GM18909 (cell line): ENCODE data around the gene CEP104.
A peak's percentile ranks its signal among the peaks of the same experiment; 100 is the strongest.
"Not testable (repeated sequence)": the region's sequence is repeated elsewhere in the genome, so short reads cannot be mapped to it uniquely, and the experiment has no call there.

Experiments used
- ATAC-seq: cut with Tn5 transposase; IDR thresholded peaks from one replicate; pipeline ENCODE4 v1.9.1; 2021; ENCODE audit warnings: mild to moderate bottlenecking; ENCODE audit not compliant: unreplicated experiment, poor library complexity

The CEP104 gene

DNA sequence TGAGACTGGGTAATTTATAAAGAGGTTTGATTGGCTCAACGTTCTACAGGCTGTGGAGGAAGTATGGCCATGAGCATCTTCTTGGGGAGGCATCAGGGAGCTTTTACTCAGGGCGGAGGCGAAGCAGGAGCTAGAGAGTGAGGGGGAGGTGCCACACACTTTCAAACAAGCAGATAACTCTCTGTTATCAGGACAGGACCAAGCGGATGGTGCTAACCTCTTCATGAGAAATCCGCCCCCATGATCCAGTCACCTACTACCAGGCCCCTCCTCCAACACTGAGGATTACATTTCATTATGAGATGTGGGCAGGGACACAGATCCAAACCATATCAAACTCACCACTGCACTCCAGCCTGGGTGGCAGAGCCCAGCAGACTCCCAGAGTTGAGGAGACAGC, 49.2 kb downstream of the CEP104 start:
- no peak for ATAC-seq

DNA sequence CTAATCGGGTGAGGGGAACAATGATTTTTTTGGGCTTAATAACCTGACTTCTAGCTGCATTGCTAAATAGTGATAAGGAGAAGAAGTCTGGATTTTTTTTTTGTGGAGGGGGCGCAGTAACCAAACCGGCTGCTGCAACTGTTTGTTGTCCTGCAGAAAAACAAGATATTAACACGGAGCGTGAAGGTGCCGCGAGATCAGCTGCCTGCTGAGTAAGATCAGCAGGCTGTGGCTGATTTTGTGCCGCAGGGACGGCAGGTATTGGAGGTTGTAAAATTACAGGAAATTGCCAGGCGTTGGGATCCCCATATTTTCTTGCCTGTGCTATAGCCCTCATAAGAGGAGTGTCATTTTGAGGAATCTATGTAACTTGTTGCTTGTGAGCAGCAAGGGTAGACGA, 52.0 kb downstream of the CEP104 start:
- ATAC-seq = no peak

DNA sequence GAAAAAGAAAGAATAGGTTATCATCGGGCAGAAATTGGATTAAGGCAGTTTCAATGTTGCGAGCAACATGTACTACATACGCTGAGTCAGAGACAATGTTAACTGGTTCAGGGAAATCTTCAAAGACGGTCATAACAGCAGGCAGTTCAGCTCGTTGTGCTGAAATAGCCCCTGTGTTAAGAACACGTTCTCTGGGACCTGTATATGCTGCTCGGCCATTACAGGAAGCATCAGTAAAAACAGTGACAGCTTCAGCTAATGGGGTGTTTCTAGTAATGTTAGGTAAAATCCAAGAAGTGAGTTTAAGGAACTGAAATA, 52.4 kb downstream of the CEP104 start:
- not testable (repeated sequence) for ATAC-seq

DNA sequence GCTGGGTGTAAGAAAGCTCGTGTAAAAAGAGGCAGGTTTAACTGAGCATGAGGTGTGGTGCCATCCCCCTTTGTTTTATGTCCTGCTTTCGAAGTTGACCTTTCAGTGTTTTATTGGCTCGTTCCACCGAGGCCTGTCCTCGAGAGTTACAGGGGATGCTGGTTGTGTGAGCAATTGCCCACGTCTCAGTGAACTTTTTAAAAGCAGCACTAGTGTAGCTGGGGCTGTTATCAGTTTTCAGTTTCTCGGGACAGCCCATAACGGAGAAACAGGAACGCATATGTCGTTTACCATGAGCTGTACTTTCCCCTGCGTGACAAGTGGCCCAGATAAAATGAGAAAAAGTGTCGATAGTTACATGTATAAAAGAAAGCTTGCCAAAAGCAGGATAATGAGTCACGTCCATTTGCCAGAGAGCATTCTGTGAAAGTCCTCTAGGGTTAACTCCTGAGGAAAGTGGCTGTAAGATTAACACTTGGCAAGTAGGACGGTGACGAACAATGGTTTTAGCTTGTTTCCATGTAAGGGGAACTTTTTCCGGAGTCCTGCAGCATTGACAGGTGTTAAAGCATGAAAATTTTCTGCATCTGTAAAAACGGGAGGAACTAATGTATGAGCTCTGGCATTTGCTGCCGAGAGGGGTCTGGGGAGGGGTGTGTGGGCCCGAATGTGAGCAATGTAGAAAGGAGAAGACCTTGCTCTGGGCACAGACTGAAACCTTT, 52.9 kb downstream of the CEP104 start:
- ATAC-seq = no peak

DNA sequence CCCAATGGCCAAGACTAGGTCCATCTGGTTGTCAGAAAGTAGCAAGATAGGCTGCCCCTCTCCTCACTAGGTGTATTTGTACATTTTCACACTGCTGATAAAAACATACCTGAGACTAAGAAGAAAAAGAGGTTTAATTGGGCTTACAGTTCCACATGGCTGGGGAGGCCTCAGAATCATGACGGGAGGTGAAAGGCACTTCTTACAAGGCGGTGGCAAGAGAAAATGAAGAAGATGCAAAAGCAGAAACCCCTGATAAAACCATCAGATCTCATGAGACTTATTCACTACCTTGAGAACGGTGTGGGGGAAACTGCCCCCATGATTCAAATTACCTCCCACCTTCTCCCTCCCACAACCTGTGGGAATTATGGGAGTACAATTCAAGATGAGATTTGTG, 56.2 kb downstream of the CEP104 start:
- not testable (repeated sequence) for ATAC-seq

DNA sequence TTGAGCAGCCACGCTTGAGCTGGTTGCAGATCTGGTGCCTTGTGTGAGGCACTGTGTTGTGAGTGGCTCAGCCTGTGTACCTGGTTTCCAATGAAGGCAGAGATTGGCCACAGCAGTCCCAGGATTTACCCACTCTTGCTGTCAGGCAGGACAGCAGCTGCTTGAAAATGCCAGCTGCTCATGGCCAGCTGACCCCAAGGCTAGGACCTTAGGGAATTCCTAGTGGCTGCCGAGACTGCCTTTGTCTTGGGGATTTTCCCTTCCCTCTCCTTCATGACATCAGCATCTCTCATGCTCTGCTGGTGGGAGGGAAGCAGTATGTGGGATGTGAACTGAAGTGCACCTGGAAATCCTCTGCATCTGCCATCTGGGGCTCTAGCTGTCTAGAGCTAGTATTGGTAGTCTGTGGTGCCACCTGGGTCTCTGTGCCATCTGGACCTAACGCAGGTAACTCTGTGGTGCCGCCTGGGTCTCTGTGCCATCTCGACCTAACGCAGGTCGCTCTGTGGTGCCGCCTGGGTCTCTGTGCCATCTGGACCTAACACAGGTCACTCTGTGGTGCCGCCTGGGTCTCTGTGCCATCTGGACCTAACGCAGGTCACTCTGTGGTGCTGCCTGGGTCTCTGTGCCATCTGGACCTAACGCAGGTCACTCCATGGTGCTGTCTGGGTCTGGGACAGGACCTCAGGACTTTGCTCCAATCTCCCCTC, 56.9 kb downstream of the CEP104 start:
- ATAC-seq = no peak

DNA sequence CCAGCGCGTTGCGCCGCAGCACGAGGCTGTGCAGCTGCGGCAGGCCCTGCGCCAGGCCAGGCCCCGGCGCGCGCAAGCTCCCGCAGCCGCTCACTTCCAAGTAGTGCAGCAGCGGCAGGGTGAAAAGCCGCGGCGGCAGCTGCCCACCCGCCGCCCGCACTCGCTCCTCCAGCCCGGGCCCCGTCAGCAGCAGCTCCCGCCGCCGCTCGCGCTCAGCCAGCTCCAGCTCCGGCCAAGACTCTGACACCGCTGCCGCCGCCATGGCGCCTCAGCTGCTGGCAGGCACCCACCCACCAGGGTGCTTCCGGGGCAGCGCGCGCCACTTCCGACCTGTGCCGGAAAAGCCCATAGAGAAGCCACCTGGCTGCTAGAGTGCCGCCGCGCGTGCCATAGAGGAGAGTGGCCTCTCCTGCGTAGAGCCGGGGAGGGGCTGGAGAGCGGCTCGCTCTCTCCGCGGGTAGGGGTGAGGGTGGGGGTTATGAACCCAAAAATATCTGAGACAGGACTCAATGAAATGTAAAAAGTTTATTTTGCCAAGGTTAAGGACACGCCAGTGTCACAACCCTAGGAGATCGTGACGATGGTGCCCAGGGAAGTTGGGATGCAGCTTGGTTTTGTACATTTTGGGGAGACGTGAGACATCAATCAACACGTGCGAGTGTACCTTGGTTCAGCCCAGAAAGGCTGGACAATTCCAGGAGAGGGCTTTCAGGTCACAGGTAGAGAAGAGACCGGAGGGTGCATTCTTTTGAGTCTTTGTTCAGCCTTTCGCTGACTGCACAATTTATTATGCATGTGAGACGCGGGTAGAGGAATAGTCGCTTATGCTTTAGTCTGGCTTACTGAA, 60.6 kb downstream of the CEP104 start, which contains the start of gene LRRC47:
TSS of gene LRRC47 (minus strand) at position 284 of the 847 bp plus-strand sequence. CDS start at position 262, 22 bp downstream.
- ATAC-seq = peak; percentile 97

DNA sequence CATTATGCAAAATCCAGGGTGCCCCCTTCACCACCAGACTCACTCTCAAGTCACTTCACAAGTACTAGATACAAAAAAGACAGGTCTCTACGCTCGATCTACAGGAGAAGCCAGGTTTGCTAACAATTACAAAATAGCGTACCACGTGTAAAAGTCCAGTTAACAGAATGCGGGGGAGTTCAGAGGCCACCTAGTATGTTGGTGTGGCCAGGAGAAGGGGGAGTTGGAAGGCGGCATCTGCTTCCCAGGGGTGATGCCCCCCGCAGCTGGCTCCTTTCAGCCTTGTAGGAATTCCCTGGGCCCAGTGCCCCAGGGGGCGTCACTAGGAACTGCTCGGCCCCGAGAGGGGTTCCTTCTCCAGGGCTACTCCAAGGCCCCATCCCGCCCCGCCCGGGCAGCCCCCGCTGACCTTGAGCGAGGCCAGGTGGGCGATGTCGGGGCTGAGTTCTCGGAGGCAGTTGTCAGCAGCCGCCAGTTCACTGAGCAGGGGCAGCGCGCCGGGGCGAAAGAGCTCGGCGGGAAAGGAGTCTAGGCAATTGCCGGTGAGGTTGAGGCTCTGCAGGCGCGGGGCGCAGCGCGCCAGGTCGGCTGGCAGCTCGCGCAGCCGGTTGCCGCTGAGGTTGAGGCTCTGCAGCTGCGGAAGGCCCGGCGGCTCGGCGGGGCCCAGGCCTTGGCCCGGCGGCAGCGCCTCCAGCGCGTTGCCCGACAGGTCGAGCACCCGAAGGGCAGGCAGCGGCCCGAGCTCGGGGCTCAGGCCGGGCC, 61.4 kb downstream of the CEP104 start:
- ATAC-seq = peak; percentile 33

DNA sequence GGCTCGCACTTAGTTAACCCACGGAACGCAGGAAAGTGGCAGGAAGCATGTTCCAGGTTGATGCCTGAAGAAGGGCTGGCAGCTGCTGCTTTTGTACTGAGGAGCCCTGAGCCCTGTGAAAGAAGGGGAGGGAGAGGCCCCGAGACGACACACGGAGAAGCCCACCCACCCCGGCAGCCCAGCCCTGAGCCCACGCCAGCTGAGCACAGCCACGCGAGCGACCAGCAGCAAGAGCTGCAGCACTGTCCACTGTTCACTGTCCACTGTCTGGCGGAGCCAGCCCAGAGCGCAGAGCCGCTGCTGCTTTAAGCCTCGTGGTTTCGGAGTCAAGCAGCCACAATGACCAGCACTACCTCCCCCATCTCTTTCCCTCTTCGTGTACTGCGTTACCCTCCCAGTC, 66.1 kb downstream of the CEP104 start:
- no peak for ATAC-seq

DNA sequence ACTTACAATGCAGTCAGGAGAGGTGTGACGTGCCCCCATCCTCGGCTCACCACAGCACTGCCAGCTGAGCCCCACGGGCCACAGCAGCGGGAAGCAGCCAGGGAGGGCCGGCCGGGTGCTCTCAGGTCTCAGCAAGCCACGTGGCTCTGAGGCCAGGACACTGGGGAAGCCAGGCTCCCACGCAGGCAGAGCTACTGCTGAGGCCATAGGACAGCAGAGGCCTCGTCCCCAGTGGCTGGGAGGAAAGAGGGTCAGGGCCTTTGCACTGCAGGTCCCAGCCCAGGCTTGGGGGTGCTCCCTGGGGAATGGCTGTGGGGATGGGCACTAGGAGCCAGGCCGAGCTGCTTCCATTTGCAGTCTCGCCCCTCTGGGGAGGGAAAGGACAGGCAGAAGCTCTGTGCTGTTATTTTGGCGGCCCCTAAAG, 66.5 kb downstream of the CEP104 start:
- ATAC-seq = no peak

DNA sequence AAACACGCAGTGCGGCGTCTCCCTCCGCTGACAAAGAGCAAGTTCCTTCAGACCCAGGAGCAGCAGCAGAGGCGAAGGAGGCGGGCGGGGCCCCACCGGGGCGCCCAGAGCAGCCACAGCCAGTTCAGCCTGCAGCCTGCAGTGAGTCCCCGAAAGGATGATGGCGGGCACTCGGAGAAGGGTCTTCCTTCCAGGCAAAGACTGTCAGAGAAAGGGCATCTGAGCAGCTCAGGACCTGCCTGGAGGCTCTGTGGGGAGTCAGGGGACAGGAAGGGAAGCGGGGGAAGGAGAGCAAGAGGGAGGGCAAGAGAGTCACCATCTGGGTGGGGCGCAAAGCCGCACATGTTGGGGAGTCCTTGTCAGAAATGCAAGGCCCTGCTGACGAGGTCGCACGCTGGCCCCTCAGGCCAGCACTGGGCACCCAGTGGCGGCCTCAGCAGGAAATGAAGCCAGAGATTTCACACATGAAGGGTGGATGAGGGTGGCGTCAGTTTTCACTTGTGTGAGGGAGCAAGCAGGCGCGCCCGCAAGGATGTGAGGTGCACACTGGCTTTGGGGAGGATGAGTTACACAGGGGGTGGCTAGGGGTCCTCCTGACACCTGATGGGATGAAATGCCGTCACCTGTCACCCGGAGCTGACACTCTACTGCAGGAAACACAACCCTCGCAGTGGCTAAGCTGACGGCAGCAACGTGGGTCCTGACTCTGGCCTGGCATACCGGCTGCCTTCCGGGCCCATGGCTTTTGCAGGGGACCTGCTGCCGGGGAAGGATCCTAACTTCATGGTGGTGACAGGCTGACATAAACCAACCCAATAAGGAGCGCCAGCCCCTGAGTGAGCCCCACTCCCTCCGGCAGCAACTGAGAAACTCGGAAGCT, 67.3 kb downstream of the CEP104 start:
- ATAC-seq = no peak

DNA sequence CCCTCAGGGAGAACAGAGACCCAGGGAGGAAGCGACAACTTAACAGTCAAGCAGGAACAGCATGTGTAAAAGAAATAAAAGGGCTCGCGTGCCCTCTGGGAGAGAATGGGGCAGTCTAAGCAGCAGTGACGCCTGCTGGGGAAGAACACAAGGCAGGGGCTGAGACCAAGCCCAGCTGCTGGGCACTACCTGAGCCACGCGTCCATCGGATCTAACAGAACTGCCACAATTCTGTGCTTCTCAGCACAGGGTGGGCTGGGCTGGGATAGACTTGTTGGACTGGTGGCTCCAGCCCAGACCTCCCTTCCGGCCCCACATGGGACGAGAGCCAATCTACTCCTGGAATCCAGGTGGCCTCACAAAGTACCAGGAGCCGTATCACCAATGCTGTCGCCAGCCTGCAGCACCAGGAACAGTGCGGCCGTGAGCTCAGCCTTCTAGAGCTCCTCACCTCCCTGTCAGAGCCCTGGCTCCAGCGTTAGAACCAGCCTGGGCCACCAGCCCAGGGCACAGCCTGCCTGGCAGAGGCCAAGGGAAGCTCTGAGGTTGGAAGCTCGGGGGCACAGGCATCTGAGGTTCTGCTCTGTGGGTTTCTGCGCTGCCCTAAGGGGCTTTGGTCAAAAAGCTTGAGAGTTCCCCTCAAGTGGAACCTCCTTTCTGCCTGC, 68.1 kb downstream of the CEP104 start:
- ATAC-seq = no peak

DNA sequence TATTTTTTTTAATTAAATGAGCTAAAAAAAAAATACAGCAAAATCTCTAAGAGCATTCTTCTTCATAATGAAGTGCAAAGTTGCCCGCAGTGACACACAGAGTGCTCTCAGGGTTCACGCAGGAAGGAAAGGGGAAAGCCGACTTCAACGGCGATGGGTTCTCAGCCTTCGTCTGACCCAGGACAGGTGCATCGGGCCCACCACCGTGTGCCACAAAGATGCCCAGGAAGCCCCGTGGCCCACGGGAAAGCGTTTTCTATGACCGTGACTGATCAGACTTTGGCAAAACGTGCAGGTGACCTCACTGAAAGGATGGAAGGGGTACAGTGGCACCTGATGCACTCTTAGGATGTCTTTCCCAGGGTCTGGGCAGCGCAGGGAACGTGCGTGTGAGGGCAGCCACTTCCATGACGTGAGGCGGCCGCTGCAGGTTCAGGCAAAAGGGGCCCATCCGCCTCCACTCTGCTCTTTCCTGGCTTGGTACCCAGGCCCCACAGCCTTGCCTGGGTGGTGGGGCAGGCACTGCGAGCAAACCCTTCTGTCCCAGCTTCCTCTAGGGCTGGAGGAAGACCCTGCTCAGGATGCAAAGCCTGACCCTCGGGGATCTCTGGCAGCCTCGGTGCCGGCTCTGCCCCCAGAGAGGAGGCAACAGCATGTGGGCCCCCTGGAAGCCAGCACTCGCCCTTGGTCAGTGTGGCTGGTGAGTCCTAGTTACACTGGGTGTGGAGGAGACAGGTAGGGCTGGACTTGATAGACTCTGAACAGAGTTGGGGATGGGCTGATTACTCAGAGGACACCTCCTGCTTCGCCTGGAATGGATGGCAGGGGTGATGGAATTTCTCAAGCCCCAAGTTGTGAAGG, 69.0 kb downstream of the CEP104 start:
- no peak for ATAC-seq

DNA sequence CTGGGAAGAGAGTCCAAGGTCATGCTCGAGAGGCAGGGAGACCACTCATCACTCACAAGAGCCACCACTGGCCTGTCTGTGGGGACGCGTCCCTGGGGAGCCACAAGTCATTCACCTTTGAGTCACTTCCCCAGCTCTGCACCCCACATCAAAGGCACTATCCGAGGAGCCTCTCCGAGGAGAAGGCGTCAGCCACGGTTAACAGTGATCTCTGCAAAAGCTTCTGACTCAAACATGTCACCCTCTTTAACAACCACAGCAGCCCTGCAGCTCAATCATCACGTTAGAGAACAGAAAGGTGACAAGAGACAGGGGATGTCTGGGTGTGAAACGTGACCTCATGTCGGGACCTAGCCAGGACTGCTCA, 69.7 kb downstream of the CEP104 start:
- no peak for ATAC-seq

DNA sequence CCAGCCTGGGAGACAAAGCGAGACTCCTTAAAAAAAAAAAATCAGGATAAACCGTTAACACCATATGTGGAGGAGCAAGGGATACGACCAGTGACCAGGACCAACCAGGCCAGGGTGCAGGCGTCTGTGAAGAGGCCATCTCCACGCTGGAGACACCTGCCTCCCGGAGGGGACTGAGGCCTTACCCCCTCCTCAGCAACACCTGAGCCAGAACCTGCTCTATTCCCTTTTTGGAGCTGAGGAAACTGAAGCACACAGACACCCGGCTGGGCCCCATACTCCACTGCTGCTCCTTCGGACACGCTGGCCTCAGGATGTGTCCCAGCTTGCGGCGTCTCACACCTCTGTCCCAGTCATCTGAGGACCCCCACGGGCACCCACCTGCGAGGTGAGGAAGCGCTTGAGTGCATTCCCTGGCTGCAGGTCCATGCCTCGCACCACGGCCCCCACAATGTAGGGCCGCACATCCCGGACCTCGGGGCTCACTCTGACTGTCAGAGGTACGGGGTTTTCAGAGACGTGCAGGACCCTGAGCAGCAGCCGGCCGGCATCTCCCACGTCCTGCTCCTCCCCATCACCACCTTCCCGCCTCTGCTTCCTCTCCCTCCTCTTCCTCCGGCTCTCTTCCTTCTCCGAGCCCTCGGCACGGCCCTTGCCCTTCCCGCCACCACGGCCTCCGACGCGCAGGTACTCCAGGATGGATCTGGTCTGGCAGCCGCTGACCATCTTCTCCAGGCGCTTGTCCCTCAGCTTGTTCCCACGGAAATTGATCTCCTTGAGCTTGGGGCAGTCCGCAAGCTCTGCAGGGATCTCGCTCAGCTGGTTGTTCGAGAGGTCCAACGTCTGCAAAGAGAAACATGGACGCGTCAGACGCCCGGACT, 70.3 kb downstream of the CEP104 start:
- ATAC-seq = no peak

DNA sequence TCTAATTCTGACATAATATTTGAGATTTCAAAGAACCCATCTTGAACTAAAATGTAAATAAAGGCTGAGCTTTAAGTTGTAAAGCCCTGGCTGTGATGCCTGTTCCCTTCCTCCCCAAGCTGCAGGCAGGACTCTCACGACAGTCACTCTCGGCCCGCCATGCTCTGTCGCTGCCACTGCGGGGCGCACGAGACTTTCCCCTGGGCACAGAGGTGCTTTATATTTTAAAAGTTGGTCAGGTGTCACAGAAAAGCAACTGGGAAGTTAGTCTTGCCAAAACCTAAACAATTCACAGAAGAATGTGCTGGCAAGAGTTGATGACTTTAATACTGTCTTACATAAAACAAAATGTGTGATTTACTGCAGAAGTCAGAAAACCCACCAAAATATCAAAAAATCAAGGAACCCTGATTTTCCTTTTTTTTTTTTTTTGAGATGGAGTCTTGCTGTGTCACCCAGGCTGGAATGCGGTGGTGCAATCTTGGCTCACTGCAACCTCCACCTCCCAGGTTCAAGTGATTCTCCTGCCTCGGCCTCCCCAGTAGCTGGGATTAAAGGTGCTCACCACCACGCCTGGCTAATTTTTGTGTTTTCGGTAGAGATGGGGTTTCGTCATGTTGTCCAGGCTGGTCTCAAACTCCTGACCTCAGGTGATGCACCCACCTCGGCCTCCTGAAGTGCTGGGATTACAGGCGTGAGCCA, 71.4 kb downstream of the CEP104 start:
- no peak for ATAC-seq

DNA sequence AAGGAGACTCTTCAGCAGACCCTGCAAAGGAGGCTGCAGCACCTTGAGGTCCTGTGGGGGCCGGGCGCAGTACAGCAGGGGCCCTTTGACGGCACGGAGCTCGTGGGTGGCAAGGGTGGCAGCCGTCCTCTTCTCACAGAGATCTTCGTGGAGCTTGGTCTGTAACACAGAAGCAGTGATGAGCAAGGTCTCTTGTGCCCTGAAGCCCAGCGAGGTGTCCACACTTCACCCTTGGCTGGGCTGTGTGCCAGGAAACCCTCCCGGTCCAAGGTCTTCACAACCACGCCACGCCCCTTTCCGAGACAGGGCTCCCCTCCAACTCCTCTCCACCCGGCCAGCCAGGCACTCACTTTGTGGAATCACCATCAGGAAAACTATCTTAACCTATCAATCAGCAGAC, 72.0 kb downstream of the CEP104 start:
- ATAC-seq = no peak
